GM21423 (cell line): ENCODE results near the gene OXSR1.
"Not testable (repeated sequence)": the region's sequence is repeated elsewhere in the genome, so short reads cannot be mapped to it uniquely, and the experiment has no call there.

Experiments used
- ATAC-seq: cut with Tn5 transposase; IDR thresholded peaks from one replicate; pipeline ENCODE4 v1.9.1; 2021; ENCODE audit warnings: mild to moderate bottlenecking, moderate library complexity; ENCODE audit not compliant: unreplicated experiment

Gene OXSR1

GRCh38 chr3:38141173-38141951, 24.0 kb upstream of the OXSR1 start:
- ATAC-seq = no peak

GRCh38 chr3:38141952-38142273, 23.4 kb upstream of the OXSR1 start:
- ATAC-seq = no peak

GRCh38 chr3:38142959-38143358, 22.4 kb upstream of the OXSR1 start:
- no peak for ATAC-seq

- ATAC-seq = no peak
Measured at GRCh38 chr3:38143511-38143910, 21.8 kb upstream of the OXSR1 start.

GRCh38 chr3:38146504-38146903, 18.8 kb upstream of the OXSR1 start:
- no peak for ATAC-seq

- ATAC-seq = no peak
Measured at GRCh38 chr3:38147421-38147820, 17.9 kb upstream of the OXSR1 start.

- ATAC-seq = no peak
Measured at GRCh38 chr3:38148311-38148882, 16.9 kb upstream of the OXSR1 start.

- ATAC-seq = no peak
Measured at GRCh38 chr3:38149708-38150107, 15.6 kb upstream of the OXSR1 start.

- ATAC-seq = no peak
Measured at GRCh38 chr3:38150780-38151528, 14.4 kb upstream of the OXSR1 start.

GRCh38 chr3:38151667-38152265, 13.6 kb upstream of the OXSR1 start:
- no peak for ATAC-seq

- no peak for ATAC-seq
Measured at GRCh38 chr3:38152609-38153008, 12.7 kb upstream of the OXSR1 start.

- no peak for ATAC-seq
Measured at GRCh38 chr3:38153221-38153620, 12.1 kb upstream of the OXSR1 start.

- ATAC-seq = no peak
Measured at GRCh38 chr3:38154033-38154494, 11.3 kb upstream of the OXSR1 start.

- ATAC-seq = no peak
Measured at GRCh38 chr3:38154625-38155255, 10.6 kb upstream of the OXSR1 start.

- no peak for ATAC-seq
Measured at GRCh38 chr3:38155825-38156224, 9.5 kb upstream of the OXSR1 start.

GRCh38 chr3:38157117-38157516, 8.2 kb upstream of the OXSR1 start:
- no peak for ATAC-seq

- ATAC-seq = no peak
Measured at GRCh38 chr3:38157595-38157994, 7.7 kb upstream of the OXSR1 start.

GRCh38 chr3:38158472-38158871, 6.9 kb upstream of the OXSR1 start:
- no peak for ATAC-seq

- ATAC-seq = not testable (repeated sequence)
Measured at GRCh38 chr3:38160704-38161103, 4.6 kb upstream of the OXSR1 start.

- ATAC-seq = no peak
Measured at GRCh38 chr3:38163117-38163840, 2.1 kb upstream of the OXSR1 start.
